B cell (primary cell): Measurements from ENCODE around the gene MTHFR. TPM values are rescaled to one million over a fixed set of nuclear protein-coding genes. Genes with fewer than 3 reads are reported as not detected.

Source experiments
- ATAC-seq: fragments of 200-7000 bp; cut with Tn5 transposase; one replicate; pipeline ENCODE4 v1.10.0; 2021; ENCODE audit warnings: low read depth, mild to moderate bottlenecking, moderate number of reproducible peaks, moderate library complexity
- CTCF ChIA-PET: fragments of 350-600 bp; sonication (Branson Sonifier 250); formaldehyde crosslinking; loops from one replicate; lab custom pipeline; 2021; ENCODE audit warnings: antibody characterized with exemption, inconsistent platforms; lab: Charles Lee
- POLR2A ChIA-PET: fragments of 350-600 bp; sonication (Branson Sonifier 250); formaldehyde crosslinking; loops from one replicate; lab custom pipeline; 2021; ENCODE audit warnings: antibody characterized with exemption; lab: Charles Lee
- DNase-seq: peaks from one replicate; pipeline ENCODE4 v3.0.0; 2013
- H2AFZ ChIP-seq: 2 replicates; pipeline ENCODE4 v1.6.1; 2012; ENCODE audit warnings: mild to moderate bottlenecking, low read depth, low read length; ENCODE audit not compliant: insufficient read depth, poor library complexity, severe bottlenecking
- H3K27ac ChIP-seq, 2 donors: 1 replicate in 1 of 2; 2 replicates in 1 of 2; pipeline ENCODE4 v1.5.1; 2012 to 2013; ENCODE audit warnings: low read length in 2 of 2, mild to moderate bottlenecking in 2 of 2, moderate library complexity in 1 of 2
- H3K27me3 ChIP-seq, 4 experiments: fragments of 200-600 bp in 1 of 4; sonication (generic) in 1 of 4; replicated peaks in 1 of 4; 1 replicate in 2 of 4; 2 replicates in 2 of 4; pipeline versions ENCODE4 v1.6.1 to v1.7.0; 2013 to 2016; ENCODE audit warnings: low read length in 3 of 4, mild to moderate bottlenecking in 2 of 4, mixed read lengths in 1 of 4, moderate library complexity in 1 of 4; ENCODE audit not compliant: insufficient read depth in 4 of 4, control insufficient read depth in 3 of 4; ENCODE audit errors: control extremely low read depth in 1 of 4
- H3K36me3 ChIP-seq, 2 experiments: replicated peaks in 1 of 2; 1 replicate in 1 of 2; 2 replicates in 1 of 2; pipeline versions ENCODE4 v1.6.1 to v1.7.1; 2013; ENCODE audit warnings: low read length in 1 of 2; ENCODE audit not compliant: insufficient read depth in 2 of 2, control insufficient read depth in 1 of 2; ENCODE audit errors: control extremely low read depth in 1 of 2, extremely low read depth in 1 of 2
- H3K4me1 ChIP-seq, 2 donors: fragments of 200-600 bp in 1 of 2; sonication (generic) in 1 of 2; 1 replicate in 1 of 2; 2 replicates in 1 of 2; pipeline versions ENCODE4 v1.5.1 to v1.6.1; 2013 to 2017; ENCODE audit warnings: low read length in 2 of 2; ENCODE audit not compliant: control insufficient read depth in 2 of 2, insufficient read depth in 2 of 2
- H3K4me2 ChIP-seq: replicated peaks from 2 replicates; pipeline ENCODE3; 2012; ENCODE audit warnings: mild to moderate bottlenecking, low read depth, low read length; ENCODE audit not compliant: poor library complexity, severe bottlenecking
- H3K4me3 ChIP-seq, 5 experiments: fragments of 200-600 bp in 1 of 5; sonication (generic) in 1 of 5; 1 replicate in 3 of 5; 2 replicates in 2 of 5; pipeline versions ENCODE4 v1.5.1 to v1.7.0; 2011 to 2016; ENCODE audit warnings: low read length in 4 of 5, mild to moderate bottlenecking in 4 of 5, low read depth in 2 of 5, control low read depth in 1 of 5, moderate library complexity in 1 of 5; ENCODE audit not compliant: insufficient read depth in 1 of 5; ENCODE audit errors: control extremely low read depth in 1 of 5, extremely low read depth in 1 of 5
- H3K79me2 ChIP-seq: fragments of 200-600 bp; sonication (generic); one replicate; pipeline ENCODE4 v1.6.0; 2016; ENCODE audit warnings: low read length; ENCODE audit not compliant: control insufficient read depth, insufficient read depth
- H3K9ac ChIP-seq: fragments of 200-600 bp; sonication (generic); 2 replicates; pipeline ENCODE4 v1.6.1; 2017; ENCODE audit warnings: mild to moderate bottlenecking, low read length, moderate library complexity
- H3K9me3 ChIP-seq, 3 donors: one replicate each; pipeline versions ENCODE4 v1.6.1 to v1.7.1; 2013; ENCODE audit warnings: low read length in 2 of 3; ENCODE audit not compliant: control insufficient read depth in 2 of 3, insufficient read depth in 1 of 3; ENCODE audit errors: control extremely low read depth in 1 of 3
- H4K20me1 ChIP-seq: 2 replicates; pipeline ENCODE4 v1.6.0; 2012; ENCODE audit warnings: mild to moderate bottlenecking, low read length; ENCODE audit not compliant: insufficient read depth, control insufficient read depth, poor library complexity, severe bottlenecking
- H3K27ac Mint-ChIP-seq: one replicate; pipeline ENCODE4 v1.8.0; 2021; ENCODE audit warnings: mixed read lengths
- H3K27me3 Mint-ChIP-seq: one replicate; pipeline ENCODE4 v1.8.0; 2021; ENCODE audit warnings: mixed read lengths
- H3K4me1 Mint-ChIP-seq: one replicate; pipeline ENCODE4 v1.8.0; 2021; ENCODE audit warnings: mixed read lengths
- H3K4me3 Mint-ChIP-seq: one replicate; pipeline ENCODE4 v1.8.0; 2021; ENCODE audit warnings: mixed read lengths
- H3K9me3 Mint-ChIP-seq: one replicate; pipeline ENCODE4 v1.8.0; 2022; ENCODE audit warnings: mixed read lengths; ENCODE audit not compliant: insufficient read depth
- CTCF ChIP-seq: fragments of 200-600 bp; IDR thresholded peaks from one replicate; pipeline ENCODE4 v1.8.0; 2022; ENCODE audit warnings: antibody characterized with exemption, mild to moderate bottlenecking
- EZH2 ChIP-seq: IDR thresholded peaks from 2 replicates; pipeline ENCODE4 v1.6.1; 2012; ENCODE audit warnings: borderline replicate concordance, low read depth, mild to moderate bottlenecking, moderate library complexity, low read length; ENCODE audit not compliant: insufficient read depth, poor library complexity, severe bottlenecking
- WGBS: methylation state at CpG from one replicate; pipeline ENCODE4 v1.1.5; 2013; ENCODE audit warnings: missing lambda C conversion rate; ENCODE audit not compliant: insufficient coverage; 5-methylcytosine and 5-hydroxymethylcytosine counted together
- intact Hi-C: fragments of 100-400 bp; cut with micrococcal nuclease; formaldehyde crosslinking; loops from one replicate; pipeline ENCODE4 v1.10.0; 2022
- polyA plus RNA-seq: library from polyadenylated mRNA; depleted of rRNA; stranded (reverse); fragments of >200 nt; gene quantifications from 2 replicates; pipeline ENCODE4 v1.2.3, GENCODE V29; 2012
- total RNA-seq, 2 donors: library from RNA; stranded (reverse); fragments of 120-200 nt in 1 of 2; gene quantifications; 1 replicate in 1 of 2; 2 replicates in 1 of 2; pipeline versions ENCODE4 v1.2.3 to v1.2.4, GENCODE V29; 2013 to 2022

Gene MTHFR
- total and polyA plus RNA-seq, 2 donors (not counting 1 experiment from before 2014, with no cell fraction given): 35.8 to 114 TPM

- CTCF ChIA-PET: interaction anchor here (0.6 to 5.0 kb wide), 10 partner anchors 10 to 472 kb away, joined by 3 to 36 read pairs (median 8); partner anchors contain the start of gene NPPA
- H3K27ac ChIP-seq: no peak overlapping the region
- Mint-ChIP-seq H3K4me3 (no peak overlapping the region), H3K27ac (no peak overlapping the region), H3K4me1 (peaks cover 17% of the 10 kb centered on the region), H3K9me3 (no peaks in the 10 kb centered on the region), H3K27me3 (no peaks in the 10 kb centered on the region)
- POLR2A ChIA-PET: no interaction called here
- DNase-seq (no peak), ATAC-seq (no peak)
- H3K4me1 ChIP-seq: peaks cover 8 to 13% of the 10 kb centered on the region in 2 donors
- no peaks in the 10 kb centered on the region for H3K9me3 ChIP-seq
- H3K27me3 ChIP-seq: no peaks in the 10 kb centered on the region
- no peak overlapping the region for H2AFZ ChIP-seq
- intact Hi-C loops: no loop called here
- no peak overlapping the region for H3K4me3 ChIP-seq
- TF ChIP-seq CTCF: no peak
- TF ChIP-seq EZH2: no peak
- H3K4me2 ChIP-seq: no peak overlapping the region
- 92% methylated on average over 35 of the region's 36 CpGs for WGBS
- H3K9ac ChIP-seq: no peak overlapping the region
- H4K20me1 ChIP-seq: peaks cover 27% of the 10 kb centered on the region
- H3K36me3 ChIP-seq: peaks cover 0 to 94% of the 10 kb centered on the region in 2 experiments
- H3K79me2 ChIP-seq: peaks cover 3% of the 10 kb centered on the region
Measured at GRCh38 chr1:11836955-11837766, 31.4 kb upstream of the MTHFR start.
